GM21786 (cell line): ENCODE results near the gene ADISSP.

Source experiments
- ATAC-seq: cut with Tn5 transposase; IDR thresholded peaks from one replicate; pipeline ENCODE4 v1.9.1; 2021; ENCODE audit not compliant: unreplicated experiment

Gene ADISSP

DNA sequence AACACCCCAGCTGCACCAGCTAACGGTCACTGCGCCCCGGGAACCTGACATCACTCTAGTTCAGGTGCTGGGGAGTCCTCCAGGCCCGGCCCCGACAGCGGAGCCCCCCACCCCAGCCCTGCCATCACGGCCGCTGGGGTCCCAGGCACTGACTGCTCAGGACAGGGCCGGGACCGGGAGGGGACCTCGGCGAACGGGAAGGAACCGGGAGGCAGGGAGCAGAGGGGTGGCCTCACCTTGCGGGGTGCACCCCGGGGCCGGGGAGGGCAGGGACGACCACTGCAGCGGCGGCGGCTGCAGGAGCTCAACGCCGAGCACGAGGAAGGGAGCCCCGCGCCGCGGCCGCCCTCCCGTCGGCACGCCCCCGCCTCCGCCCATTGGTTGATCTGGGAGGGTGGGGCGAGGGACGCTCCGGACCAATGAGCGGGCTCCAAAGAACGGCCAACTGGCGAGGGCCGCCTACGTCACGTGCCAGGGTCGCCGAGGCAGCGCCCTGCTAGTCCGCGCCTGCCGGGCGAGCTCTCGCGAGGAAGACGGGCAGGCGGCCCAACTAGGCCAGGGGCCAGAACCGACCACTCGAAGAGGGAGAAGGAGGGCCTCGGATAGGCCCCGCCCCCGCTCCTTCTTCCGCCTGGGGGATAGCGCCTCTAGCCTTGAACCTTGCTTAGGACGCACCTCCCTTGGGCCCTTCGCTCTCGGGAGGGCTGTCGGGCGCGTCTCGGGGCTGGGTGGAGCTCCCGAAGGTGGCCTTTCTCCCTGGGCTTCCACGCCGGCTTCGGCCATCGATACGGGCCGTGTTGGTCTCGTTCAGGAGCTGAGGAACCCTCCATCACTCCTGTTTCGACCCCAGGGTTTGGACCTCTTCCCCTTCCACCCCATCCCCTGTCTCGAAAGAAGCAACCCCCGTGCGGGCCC lies at the start of gene ADISSP:
TSS of gene ADISSP (minus strand) at position 327 of the 915 bp plus-strand sequence. CDS start 7,653 bp downstream, outside the sequence.
- peak; percentile 95 for ATAC-seq

DNA sequence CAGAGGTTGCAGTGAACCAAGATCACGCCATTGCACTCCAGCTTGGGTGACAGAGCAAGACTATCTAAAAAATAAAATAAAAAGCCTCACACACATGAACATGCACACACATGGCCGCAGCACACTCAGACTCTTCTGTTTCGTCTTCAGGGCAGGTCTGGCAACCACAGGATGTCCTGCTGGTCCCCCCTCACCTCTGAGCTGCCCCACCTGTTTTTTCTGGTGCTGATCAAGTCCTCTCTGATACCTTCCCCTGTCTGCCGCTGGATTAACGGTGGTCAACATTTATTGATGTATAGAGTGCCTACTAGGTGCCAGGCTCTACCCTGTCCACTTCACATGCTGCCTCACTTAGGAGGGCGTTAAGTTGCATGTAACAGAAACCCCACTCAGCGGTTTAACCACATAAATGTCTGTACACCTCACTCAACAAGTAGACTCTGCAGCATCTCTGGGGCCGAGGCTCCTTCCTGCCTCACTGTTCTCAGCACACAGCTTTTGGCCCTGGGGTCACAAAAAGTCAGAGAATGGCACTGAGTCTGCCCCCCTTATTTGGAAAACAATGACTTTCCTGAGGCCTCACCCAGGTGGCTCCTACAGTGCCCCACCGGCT lies 48.3 kb upstream of the ADISSP start:
- ATAC-seq = no peak

DNA sequence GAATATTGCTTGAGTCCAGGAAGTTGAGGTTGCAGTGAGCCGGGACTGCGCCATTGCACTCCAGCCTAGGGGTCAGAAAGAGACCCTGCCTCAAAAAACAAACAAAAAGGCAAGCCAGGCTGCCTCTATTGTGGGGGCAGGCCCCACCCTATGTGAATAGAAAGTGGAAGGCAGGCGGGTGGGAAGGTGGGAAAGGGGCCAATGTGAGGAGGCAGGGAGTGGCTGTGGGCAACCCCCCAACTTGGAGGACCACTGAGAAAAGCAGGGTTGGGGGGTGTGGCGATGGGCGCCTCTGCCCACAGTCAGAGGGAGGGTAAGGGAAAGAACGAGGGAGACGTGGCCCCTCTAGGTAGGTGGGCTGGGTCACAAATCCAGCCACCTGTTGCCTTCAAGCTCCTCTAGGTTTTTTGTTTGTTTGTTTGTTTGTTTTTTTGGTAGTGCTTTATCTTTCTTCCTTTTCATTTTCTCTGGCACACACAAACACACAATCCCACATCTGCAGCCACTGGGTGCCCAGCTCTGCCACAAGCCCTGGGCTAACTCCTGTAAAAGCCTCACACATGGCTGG lies 47.5 kb upstream of the ADISSP start:
- ATAC-seq = no peak

DNA sequence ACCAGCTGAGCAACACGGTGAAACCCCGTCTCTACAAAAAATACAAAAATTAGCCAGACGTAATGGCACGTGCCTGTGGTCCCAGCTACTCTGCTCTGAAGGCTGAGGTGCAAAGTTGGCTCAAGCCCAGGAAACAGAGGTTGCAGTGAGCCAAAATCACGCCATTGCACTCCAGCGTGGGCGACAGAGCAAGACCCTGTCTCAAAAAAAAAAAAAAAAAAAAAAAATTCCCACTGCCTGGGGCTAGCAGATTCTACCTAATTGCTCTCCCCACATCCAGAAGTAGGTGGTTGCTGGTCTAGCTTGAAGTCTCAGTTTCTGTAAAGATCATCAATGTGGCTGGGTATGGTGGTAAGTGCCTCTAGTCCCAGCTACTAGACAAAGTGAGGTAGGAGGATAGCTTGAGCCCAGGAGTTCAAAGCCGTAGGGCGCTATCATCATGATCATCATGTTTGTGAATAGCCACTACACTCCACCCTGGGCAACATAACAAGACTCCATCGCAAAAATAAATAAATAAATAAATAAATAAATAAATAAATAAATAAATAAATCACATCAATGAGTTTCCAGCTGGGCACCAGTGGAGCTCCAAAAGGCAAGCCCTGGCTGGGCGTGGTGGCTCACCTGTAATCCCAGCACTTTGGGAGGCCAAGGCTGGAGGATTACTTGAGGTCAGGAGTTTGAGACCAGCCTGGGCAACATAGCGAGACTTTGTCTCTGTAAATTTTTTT lies 46.5 kb upstream of the ADISSP start:
- no peak for ATAC-seq

DNA sequence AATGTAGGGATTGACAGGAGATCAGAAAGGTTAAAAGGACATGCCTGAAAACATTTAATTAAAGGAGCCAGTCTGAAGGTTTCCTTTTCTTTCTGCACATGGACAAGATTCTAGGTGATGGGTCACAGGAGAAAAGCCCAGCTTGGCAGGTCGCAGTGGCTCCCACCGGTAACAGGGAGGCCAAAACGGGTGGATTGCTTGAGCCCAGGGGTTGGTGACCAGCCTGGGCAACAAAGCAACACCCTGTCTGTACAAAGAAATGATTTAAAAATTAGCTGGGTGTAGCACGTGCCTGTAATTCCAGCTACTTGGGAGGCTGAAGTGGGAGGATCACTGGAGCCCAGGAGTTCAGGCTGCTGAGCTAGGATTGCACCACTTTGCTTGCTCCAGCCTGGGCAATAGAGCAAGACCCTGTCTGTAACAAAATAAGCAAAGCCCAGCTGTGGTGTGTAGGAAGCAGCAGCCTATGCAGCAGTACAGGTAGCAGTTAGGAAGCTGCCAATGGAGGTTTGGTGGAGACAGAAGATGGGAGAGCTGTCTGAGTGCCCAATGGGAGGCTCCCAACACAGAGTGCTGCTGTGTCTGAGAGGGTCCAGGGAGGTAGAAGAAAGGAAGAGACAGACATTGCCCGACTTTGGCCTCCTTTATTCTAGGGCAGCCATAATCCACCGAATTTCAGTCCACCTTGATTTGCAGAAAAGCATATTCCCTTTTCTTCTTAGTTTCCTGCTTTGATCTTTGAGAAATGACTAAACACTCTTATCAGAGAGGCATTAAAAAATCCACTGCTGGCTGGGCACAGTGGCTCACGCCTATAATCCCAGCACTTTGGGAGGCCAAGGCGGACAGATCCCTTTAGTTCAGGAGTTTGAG lies 45.7 kb upstream of the ADISSP start:
- ATAC-seq = no peak

DNA sequence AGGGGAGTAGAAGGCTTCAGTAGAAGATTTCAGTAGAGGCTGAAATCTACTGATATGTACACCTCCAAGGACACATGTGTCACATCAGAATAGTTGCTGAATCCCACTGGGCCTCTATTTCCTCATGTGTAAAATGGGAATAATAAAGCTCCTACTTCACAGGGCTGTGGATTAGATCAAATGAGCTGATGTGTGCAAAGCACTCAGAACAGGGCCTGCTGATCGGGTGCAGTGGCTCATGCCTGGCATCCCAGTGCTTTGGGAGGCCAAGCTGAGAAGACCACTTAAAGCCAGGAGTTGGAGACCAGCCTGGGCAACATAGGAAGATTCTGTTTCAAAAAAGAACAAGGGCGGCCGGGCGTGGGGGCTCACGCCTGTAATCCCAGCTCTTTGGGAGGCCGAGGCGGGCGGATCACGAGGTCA lies 44.7 kb upstream of the ADISSP start:
- ATAC-seq = no peak

DNA sequence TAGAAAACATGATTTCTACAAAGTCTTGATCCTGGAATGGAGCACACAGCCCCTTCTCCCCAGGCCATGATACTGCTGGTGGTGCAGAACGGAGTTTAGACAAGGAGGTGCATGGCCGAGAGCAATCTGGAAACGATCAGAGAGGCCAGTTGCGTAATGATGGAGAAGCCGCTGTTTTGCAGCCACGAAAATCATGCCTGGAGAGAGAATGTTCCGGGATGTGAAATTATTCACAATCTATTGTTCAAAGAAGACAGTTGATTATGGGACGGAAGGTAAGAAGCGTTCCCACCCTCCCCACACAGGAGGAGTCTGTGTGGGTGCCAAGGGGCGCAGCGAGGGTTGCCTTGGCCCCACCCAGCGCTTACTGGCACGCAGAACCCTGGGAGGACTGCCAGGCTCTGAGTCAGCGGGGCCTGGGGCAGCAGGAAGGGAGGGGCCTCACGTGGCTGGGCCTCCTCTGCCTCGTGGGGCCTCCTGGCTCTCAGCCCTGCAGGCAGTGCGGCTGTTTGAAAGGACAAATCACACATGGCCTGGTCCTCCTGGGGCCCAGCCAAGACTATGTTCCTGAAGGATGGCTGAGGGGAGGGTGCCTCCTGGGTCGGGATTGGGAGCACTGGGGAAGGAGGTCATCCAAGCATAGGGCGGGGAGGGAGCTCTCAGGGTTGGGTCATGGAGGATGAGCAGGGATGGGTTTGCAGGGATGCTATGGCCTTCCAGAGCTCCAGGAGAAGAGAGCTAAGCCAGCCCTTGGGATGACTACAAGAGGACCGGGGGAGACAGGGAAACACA lies 44.1 kb upstream of the ADISSP start:
- no peak for ATAC-seq

DNA sequence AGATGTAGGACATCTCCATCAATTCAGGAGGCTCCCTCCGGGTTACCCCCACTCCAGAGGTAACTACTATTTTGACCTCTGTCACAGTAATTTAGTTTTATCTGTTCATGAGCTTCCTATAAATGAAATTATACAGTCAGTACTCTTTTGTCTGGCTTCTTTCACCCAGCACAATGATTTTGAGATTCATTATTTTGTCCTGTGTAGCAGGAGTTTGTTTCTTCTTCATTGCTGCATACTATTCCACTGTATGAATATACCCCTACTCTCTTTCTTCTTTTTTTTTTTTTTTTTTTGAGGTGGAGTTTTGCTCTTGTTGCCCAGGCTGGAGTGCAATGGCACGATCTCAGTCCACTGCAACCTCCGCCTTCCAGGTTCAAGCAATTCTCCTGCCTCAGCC lies 41.0 kb upstream of the ADISSP start:
- ATAC-seq = no peak

DNA sequence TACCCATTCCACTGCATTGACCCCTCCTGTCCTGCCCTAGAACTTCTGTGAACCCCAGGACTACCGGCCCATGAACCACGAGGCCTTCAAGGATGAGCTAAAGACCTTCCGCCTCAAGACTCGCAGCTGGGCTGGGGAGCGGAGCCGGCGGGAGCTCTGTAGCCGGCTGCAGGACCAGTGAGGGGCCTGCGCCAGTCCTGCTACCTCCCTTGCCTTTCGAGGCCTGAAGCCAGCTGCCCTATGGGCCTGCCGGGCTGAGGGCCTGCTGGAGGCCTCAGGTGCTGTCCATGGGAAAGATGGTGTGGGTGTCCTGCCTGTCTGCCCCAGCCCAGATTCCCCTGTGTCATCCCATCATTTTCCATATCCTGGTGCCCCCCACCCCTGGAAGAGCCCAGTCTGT lies 37.2 kb upstream of the ADISSP start:
- ATAC-seq = no peak

DNA sequence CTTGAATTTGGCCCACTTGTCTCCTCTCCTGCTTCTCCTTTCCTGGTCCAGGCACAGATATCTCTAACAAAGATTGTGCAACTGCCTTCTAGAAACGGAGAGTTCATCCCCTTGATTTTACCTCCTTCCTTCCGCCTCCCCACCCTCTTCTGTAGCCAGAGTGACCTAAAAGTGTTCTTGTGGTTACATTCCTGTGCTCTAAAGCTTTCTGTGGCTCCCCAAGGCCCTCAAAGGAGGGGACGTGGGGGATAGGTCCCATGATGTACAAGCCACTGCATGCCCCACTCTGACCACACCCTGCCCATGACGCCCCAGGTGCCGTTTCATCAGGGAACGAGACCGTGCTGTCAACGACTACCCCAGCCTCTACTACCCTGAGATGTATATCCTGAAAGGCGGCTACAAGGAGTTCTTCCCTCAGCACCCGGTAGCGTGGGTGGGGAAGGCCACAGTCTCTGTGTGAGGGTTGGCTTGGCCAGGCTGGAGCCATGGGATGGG lies 36.8 kb upstream of the ADISSP start:
- no peak for ATAC-seq

DNA sequence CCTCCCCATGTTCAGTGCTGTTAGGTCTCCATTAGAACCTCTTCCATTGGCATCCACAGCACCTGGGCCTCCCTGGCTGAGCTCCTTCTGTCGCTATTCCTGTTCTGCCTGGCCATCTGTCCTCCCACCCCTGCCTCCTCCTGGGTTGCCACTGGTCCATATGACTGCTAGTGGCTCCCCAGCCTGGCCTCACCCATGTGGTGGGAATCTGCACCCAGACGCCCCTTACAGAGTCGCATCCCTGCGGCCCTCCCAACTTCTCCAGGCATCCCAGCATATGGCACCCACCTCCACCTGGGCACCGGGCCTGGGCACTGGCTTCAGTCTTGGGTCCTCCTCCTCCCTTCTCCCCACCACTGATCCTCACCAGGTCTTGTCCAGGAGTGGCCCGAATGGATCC lies 36.3 kb upstream of the ADISSP start:
- ATAC-seq = no peak

DNA sequence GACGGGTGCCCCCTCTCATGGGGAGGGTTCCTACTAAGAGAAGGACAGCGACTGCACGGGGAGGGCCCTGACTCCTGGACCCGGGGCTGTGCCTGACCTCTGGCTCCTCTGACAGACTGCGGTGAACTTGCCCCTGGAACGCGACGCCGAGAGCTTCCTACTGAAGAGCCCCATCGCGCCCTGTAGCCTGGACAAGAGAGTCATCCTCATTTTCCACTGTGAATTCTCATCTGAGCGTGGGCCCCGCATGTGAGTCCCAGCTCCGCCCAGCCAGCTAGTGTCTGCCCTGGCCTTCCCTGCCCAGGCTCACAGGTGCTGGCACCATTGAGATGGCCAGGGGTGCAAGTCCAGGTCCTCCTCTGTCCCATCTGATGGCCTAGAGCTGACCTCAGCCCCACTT lies 35.7 kb upstream of the ADISSP start:
- ATAC-seq = no peak

DNA sequence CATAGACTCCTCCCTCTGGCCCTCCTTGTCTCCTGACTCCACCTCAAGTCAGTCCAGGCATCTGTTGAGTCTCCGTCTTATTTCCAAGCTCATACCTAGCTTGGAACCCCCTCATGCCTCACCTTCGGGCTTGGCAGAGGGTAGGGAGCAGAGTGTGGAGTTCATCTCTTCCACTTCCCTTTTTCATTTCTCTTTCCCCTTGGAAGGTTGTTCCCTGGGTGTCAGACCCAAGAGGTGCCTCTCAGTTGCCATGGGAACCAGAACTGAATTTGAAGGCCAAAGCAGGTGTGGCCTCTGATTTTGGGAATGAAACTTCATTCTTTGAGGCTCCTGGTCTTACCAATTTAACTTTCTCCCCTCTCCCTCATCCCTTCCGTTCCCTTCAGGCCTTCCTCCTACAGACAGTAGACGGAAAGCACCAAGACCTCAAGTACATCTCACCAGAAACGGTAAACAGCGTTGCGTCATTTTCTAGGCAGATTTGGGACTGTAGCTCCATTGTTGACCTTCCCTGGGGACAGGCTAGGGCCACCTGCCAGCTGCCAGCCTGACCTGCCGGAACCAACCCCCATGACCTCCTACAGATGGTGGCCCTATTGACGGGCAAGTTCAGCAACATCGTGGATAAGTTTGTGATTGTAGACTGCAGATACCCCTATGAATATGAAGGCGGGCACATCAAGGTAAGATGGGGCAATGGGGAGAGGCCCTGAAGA lies 35.1 kb upstream of the ADISSP start:
- no peak for ATAC-seq

DNA sequence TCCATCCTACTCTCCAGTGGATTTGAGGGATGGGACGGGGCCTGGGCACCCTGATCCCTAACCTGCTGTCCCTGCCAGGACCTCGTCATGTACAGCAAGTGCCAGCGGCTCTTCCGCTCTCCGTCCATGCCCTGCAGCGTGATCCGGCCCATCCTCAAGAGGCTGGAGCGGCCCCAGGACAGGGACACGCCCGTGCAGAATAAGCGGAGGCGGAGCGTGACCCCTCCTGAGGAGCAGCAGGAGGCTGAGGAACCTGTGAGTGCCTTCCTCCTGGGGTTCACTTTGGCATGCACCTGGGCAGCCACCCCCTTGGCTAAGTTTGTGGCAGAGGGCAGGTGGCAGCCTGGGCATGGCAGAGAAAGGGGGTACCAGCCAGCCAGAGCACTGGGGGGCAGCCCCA lies 34.3 kb upstream of the ADISSP start:
- no peak for ATAC-seq

DNA sequence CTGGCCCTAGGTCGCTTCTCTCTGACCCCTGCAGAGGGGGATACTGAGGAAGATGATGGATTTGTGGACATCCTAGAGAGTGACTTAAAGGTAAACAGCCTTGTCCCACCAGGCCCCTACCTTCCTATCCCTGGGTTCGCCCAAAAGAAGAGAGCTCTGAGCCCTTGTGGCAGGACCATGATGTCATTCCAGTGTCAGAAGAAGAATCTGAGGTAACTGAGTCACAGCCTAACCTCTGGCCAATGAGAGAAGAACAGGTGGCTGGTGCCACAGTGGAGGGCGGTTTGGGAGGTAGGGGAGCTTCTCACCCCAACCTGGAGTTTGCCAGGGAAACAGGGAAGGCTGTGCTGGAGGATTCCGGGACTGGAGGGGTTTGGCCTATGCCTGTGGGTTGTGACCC lies 33.7 kb upstream of the ADISSP start:
- no peak for ATAC-seq

DNA sequence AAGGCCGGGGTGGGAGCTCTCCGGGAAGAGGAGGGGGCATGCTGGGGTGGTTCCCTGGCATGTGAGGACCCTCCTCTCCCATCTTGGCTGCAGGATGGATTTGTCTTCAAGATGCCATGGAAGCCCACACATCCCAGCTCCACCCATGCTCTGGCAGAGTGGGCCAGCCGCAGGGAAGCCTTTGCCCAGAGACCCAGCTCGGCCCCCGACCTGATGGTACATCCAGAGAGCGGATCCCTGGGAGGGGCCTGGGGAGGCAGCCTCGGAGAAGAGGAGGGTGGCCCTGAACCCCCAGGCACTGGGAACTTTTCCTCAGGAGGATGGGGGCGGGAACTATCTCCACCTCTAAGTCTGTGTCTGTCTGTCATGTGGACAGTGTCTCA lies 33.3 kb upstream of the ADISSP start:
- no peak for ATAC-seq

DNA sequence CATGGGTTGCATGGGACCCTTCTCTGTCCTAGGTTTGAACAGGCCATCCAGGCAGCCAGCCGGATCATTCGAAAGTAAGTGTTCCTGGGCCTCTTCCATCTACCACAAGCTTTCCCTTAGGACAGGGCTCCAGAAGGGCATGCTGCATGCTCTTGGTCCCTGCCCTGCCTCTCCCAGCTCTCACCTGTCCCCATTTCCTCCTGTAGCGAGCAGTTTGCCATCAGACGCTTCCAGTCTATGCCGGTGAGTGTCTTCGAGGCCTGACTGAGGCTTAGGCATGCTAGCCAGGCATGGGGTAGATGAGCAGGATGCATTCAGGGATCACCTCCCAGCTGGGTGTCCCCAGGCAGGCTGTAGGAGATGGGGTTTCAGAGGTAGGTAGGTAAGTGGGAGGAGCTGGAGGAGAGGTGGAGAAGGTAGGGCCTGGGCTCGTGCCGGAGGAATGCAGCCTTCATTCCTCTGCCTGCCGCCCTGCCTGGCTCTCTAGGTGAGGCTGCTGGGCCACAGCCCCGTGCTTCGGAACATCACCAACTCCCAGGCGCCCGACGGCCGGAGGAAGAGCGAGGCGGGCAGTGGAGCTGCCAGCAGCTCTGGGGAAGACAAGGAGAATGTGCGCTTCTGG lies 32.8 kb upstream of the ADISSP start:
- no peak for ATAC-seq

DNA sequence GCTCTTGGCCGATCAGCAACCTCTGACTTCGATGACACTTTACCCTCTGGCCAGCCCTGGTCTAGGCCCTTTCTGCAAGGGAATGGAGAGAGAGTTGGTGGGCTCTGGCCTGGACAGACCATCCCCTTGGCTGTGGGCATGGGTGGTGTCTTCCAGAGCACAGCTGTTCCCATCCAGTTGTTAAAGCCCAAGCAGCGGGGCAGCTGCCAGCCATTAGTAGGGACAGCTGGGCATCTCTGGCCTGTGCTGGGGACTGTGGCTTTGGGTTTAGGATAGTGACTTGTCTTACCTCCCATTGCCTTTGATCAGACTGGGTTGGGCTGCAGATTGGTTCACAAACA lies 31.3 kb upstream of the ADISSP start:
- no peak for ATAC-seq

DNA sequence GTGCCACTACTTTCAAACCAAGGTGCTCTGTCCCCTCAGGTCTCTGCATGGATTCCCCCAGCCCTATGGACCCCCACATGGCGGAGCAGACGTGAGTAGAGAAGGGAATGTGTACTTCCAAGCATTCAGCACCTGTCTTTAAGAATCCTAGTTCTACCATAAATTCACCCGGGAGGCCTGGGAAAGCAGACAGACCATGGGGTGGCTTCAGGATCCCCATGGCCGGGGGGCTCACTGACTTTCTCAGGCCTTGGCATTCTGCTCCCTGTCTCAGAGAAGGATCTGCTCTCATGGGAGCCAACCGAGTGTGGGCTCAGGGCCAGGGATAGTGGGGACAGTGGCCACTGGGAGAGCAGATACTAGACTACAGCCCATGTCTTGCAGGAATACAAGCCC lies 30.8 kb upstream of the ADISSP start:
- no peak for ATAC-seq
